GM20000 (cell line): ENCODE results near the gene FAM110A.
A peak's percentile ranks its signal among the peaks of the same experiment; 100 is the strongest.

Source experiments
- DNase-seq: peaks from one replicate; pipeline ENCODE4 v3.0.0; 2012; ENCODE audit warnings: low spot score
- TF ChIP-seq, protein P1 (sequence below): IDR thresholded peaks from 2 replicates; pipeline ENCODE4 v1.5.1; 2012; ENCODE audit warnings: mild to moderate bottlenecking, control low read depth; ENCODE audit errors: extremely low read depth, missing control alignments

The FAM110A gene

DNA sequence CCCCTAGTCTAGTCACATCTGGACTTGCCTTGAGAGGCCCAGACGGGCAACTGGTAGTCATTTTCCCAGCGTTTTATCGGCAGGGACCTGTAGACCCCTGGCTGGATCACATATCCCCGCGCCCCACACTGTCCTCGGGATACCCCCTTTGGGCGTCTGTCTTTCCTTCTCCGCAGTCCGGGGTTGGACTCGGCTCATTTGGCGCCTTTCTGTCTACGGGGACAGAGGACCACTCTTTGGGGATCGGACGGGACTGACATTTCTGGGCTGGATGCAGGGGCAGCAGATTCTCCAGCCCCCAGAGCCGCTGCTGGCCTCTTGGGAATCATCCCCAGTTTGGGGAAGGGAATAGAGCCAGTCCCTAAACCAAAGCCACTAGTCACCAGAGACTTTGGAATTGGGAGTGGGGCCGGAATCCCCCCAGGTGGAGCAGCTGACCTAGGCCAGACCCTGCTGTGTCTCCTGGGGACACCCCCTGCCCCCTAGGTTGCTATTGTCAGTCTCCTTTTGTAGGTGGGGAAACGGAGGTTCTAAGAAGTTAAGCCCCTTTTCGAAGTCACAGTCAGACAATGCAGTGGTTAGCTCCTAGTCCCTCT is 734 bp downstream of the FAM110A start:
- TF ChIP-seq, protein P1, sequence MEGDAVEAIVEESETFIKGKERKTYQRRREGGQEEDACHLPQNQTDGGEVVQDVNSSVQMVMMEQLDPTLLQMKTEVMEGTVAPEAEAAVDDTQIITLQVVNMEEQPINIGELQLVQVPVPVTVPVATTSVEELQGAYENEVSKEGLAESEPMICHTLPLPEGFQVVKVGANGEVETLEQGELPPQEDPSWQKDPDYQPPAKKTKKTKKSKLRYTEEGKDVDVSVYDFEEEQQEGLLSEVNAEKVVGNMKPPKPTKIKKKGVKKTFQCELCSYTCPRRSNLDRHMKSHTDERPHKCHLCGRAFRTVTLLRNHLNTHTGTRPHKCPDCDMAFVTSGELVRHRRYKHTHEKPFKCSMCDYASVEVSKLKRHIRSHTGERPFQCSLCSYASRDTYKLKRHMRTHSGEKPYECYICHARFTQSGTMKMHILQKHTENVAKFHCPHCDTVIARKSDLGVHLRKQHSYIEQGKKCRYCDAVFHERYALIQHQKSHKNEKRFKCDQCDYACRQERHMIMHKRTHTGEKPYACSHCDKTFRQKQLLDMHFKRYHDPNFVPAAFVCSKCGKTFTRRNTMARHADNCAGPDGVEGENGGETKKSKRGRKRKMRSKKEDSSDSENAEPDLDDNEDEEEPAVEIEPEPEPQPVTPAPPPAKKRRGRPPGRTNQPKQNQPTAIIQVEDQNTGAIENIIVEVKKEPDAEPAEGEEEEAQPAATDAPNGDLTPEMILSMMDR: no peak
- DNase-seq: no peak

GRCh38 chr20:835608-836045 is 2.1 kb downstream of the FAM110A start:
- TF ChIP-seq, protein P1: no peak
- peak; percentile 42 for DNase-seq

DNA sequence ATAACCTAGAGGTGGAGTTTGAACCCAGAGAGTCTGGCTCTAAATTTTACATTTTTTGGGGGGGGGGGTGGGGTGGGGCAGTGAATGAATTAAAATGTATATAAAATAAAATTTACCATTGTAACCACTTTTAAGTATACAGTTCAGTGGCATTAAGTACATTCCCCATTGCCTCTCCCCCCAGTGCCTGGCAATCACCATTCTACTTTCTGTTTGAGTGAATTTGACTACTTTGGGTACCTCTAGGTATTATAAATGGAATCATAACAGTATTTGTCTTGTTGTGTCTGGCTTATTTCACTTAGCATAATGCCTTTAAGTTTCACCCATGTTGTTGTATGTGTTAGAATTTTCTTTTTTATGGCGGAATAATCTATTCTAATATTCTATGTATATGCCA is 2.7 kb downstream of the FAM110A start:
- TF ChIP-seq, protein P1: no peak
- DNase-seq: no peak

GRCh38 chr20:839015-839414 is 5.5 kb downstream of the FAM110A start:
- no peak for DNase-seq
- TF ChIP-seq, protein P1: no peak

GRCh38 chr20:839626-840025 is 6.1 kb downstream of the FAM110A start:
- TF ChIP-seq, protein P1: no peak
- DNase-seq: no peak

- DNase-seq: no peak
- TF ChIP-seq, protein P1: no peak
These were observed 7.0 kb downstream of the FAM110A start for GRCh38 chr20:840503-840857.

DNA sequence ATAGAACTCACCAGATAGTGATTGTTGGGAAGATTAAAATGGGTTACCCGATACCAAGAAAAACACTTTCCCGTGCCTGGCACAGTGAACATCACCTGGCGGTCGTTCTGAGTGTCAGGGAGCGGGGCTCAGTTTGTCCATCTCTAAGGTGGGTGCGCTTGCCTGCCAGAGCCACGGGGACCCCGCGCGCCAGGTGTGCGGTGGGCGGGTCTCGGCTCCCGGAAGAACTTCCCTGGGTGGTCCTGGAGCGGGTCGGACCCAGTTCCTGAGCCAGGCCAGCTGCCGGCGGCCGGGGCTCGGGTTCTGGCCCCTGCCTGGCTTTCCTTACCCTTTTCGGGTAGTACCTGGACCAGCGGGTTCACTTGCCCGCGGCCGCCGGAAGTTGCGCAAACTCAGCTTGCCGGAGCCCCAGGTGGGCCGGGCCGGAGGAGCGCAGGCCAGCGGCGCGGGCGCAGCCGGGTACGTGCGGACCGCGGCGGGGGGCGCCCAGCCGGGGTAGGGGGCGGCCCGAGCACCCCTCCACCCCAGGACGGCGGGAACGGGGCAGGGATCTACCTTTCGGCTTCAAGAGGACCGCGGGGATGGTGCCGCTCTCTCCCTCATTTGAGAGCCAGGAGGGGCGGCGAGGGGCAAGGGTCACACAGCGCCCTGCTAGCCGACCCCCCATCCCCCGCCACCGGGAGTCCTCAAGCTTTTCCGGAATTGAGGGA is 7.5 kb downstream of the FAM110A start:
- peak; percentile 68 for DNase-seq
- TF ChIP-seq, protein P1: no peak
